A673 (cell line): ENCODE data around the gene DCC.

Source experiments
- CTCF ChIP-seq: fragments of 300-800, 200-600 bp; sonication (generic); conservative IDR thresholded peaks from 2 replicates; pipeline ENCODE4 v1.5.1; 2017; ENCODE audit warnings: low read depth, mild to moderate bottlenecking, antibody characterized with exemption, low read length, moderate library complexity, mixed read lengths
- EZH2 ChIP-seq: fragments of 200-600 bp; sonication (generic); IDR thresholded peaks from 2 replicates; pipeline ENCODE4 v1.6.1; 2017; ENCODE audit warnings: borderline replicate concordance, low read depth, mild to moderate bottlenecking, mixed read lengths, antibody characterized with exemption, low read length; ENCODE audit not compliant: poor library complexity, severe bottlenecking

DNA sequence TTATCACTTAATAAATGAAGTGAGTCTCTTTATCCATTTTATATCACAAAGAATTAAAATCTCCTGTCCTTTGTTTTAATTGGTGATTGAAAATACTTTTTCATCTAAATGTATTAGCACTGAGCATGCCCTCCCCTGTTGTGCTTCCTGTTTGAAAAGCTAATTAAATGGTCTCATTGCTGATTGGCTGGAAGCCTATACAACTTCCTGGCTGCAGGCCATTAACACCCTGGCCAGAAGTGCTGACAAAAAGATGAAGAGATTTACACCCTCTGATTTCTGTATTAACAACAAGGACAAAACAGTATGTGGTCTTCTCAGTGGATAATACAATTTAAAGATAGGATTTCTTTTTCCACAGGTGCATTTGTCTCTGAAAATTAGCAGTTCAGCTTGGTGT lies 548.0 kb downstream of the DCC start:
- TF ChIP-seq CTCF: no peak
- no peak for TF ChIP-seq EZH2
